Stimulated activated CD4-positive, alpha-beta T cell treated with anti-CD3 and anti-CD28 coated beads, Interleukin-12 subunit alpha, Interleukin-12 subunit beta, amount 100 ng/mL, for 24 hours (primary cell): Measurements from ENCODE around the gene ARMC5.
"Not testable (repeated sequence)": the region's sequence is repeated elsewhere in the genome, so short reads cannot be mapped to it uniquely, and the experiment has no call there.

Source experiments
- DNase-seq, 2 experiments: peaks; one replicate each; pipeline ENCODE4 v3.0.0-alpha.2; 2020; ENCODE audit warnings: low read depth in 2 of 2

Gene ARMC5

GRCh38 chr16:31435341-31436220 is 23.7 kb upstream of the ARMC5 start:
- DNase-seq, result no peak

GRCh38 chr16:31436221-31437045 is 22.9 kb upstream of the ARMC5 start:
- DNase-seq, result no peak

- DNase-seq, result no peak
Observed at GRCh38 chr16:31438414-31438813, 20.9 kb upstream of the ARMC5 start.

GRCh38 chr16:31439023-31439422 is 20.3 kb upstream of the ARMC5 start:
- not testable (repeated sequence) for DNase-seq

- no peak for DNase-seq
Observed at GRCh38 chr16:31439519-31439918, 19.8 kb upstream of the ARMC5 start.

GRCh38 chr16:31440516-31441184 is 18.7 kb upstream of the ARMC5 start:
- DNase-seq, result no peak

GRCh38 chr16:31441956-31442355 is 17.3 kb upstream of the ARMC5 start:
- no peak for DNase-seq

- not testable (repeated sequence) for DNase-seq
Observed at GRCh38 chr16:31445931-31446330, 13.4 kb upstream of the ARMC5 start.

- no peak for DNase-seq
Observed at GRCh38 chr16:31451201-31451600, 8.1 kb upstream of the ARMC5 start.

- no peak for DNase-seq
Observed at GRCh38 chr16:31451681-31452351, 7.5 kb upstream of the ARMC5 start.

- no peak for DNase-seq
Observed at GRCh38 chr16:31452631-31453106, 6.6 kb upstream of the ARMC5 start.

- no peak for DNase-seq
Observed at GRCh38 chr16:31453255-31454204, 5.8 kb upstream of the ARMC5 start.

- no peak for DNase-seq
Observed at GRCh38 chr16:31455601-31456314, 3.5 kb upstream of the ARMC5 start.

- DNase-seq, result no peak
Observed at GRCh38 chr16:31456988-31457360, 2.3 kb upstream of the ARMC5 start.

- no peak for DNase-seq
Observed at GRCh38 chr16:31458073-31458843, 1.0 kb upstream of the ARMC5 start.

- peak; percentile 99 to 100 for DNase-seq
Observed at GRCh38 chr16:31459687-31460581, 633 bp downstream of the ARMC5 start.

GRCh38 chr16:31460582-31461002 is 1.3 kb downstream of the ARMC5 start:
- no peak for DNase-seq
